ENCODE measurements around the gene LCN10.
"Not testable (repeated sequence)": the region's sequence is repeated elsewhere in the genome, so short reads cannot be mapped to it uniquely, and the experiment has no call there.

LCN10 gene

DNA sequence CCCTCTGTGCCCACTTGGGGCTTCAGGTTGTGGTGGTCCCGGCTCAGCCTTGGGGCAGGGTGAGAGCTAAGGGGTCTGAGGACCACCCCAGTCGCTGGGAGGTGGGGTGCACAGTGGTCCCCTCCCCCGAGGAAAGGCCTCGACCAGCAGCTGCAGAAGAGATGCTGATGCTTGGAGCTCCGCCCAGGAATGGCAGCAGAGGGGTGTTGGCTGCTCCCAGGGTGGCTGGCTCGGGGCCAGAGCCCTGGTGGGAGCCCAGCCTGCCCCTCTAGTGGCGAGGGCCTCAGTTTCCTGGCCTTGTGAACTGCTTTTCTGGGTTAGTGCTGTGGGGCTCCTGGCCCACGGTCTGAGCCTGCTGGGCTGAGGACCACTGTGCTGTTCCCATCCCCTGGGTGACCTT, 29.2 kb downstream of the LCN10 start:
- Mint-ChIP-seq H3K4me3 (peak overlapping the region; percentile 79 to 81 (median 79)), H3K4me1 (peaks cover 7% of the 10 kb centered on the region), H3K27ac (no peak overlapping the region), H3K27me3 (ENCODE audit: low read depth) (peaks cover 4% of the 10 kb centered on the region), H3K36me3 (ENCODE audit: low read depth) (no peaks in the 10 kb centered on the region), H3K9me3 (no peaks in the 10 kb centered on the region)
- TF ChIP-seq CTCF (IDR thresholded peaks at IDR 0.05; ENCODE audit: unreplicated experiment in 3 of 3), result no peak

DNA sequence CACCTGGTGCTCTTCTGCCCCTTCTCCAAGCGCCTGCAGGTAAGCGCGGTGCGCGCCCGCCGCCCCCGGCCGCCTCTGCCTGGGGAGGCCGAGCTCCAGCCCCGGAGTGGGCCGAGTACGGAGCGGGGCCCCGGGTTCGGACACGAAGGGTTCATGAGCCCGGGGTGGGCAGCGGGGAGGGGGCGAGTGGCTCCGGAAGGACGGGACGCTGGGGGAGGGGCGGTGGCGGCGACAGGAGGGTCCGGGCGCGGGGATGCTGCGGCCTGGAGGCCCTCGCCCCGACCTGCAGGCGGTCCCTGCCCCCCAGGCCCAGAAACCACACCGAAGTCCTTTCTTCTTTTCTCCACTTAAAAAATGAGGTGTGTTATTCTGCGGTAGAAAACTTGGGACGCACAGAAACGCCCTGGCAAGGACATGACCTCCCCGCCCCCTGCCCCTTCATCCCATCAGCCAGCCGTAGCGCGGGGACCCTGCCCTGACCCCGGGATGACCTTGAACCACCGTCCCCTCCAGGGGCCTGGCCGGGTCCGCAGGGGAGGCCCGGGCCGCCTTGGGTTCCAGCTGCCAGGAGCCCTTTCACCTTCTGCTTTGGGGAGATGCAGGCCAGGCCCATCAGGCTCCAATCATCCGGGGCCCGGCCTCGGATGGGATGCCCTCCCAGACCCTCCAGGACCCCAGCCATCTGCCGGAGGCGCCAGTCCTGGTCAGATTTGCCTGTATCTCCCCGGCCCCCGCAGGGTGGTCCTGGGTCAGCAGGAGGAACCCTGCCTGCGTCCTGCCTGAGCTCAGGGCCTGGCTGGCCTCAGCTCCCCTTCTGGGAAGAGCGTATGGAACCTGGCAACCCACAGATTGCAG, 29.8 kb downstream of the LCN10 start:
- H3K36me3 Mint-ChIP-seq (ENCODE audit: low read depth), result no peaks in the 10 kb centered on the region
- peaks cover 7% of the 10 kb centered on the region for H3K4me1 Mint-ChIP-seq
- H3K27me3 Mint-ChIP-seq (ENCODE audit: low read depth), result peaks cover 8% of the 10 kb centered on the region
- TF ChIP-seq CTCF (IDR thresholded peaks at IDR 0.05; ENCODE audit: unreplicated experiment in 3 of 3), result no peak
- peak overlapping the region; percentile 79 to 81 (median 79) for H3K4me3 Mint-ChIP-seq
- H3K9me3 Mint-ChIP-seq, result no peaks in the 10 kb centered on the region
- no peak overlapping the region for H3K27ac Mint-ChIP-seq

DNA sequence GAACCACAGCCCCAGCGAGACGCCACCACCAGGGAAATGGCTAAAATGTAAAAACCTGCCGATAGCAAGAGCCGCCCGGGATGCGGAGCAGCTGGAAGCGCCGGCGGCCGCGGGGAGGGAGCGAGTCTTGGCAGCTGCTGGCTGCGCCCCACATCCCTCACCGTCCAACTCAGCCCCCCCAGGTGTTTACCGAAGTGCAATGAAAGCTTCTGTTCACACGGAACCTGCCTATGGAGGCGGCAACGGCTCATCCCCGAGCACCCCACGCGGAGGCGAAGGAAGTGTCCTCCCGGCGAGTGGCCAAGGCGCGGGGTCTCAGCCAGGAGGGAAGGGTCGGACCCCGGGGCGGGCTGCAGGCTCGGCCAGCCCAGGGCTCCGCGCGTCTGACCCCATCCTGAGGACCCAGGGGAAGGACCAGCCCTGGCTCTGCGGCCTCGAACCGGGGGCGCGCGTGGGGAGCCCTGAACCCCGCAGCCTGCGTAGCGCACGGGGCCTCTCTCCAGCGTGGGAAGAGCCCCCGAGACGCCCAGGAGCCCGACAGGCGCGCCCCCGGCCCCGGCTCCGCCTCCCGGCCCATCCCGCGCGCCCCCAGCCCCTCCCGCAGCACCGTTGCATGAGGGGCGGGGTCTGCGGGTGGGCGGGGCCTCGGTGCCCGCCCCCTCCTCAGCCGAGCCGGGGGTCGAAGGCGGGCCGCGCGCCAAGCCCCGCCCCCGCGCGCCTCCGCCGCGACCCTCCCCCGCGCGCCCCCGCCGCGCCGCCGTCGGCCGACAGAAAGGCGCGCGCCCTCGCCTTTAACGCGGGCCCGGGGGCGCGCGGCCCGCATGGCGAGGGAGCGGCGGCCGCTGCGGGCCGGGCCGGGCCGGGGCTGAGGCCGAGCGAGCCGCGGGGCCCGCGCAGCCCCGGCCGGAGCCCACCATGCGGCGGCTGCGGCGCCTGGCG, 30.7 kb downstream of the LCN10 start, which contains the start of gene DIPK1B:
TSS of gene DIPK1B (plus strand) at position 822 of the 939 bp plus-strand sequence. CDS start at position 916, 94 bp downstream.
- Mint-ChIP-seq H3K4me3 (peak within 1 kb of the TSS; percentile 81 to 88 (median 87)), H3K27ac (peak within 1 kb of the TSS in 2 of 3 experiments; percentile 38 to 63), H3K27me3 (ENCODE audit: low read depth) (peaks cover 8% of the 10 kb centered on the region), H3K4me1 (peaks cover 7% of the 10 kb centered on the region), H3K36me3 (ENCODE audit: low read depth) (no peaks in the 10 kb centered on the region), H3K9me3 (no peaks in the 10 kb centered on the region)
- no peak for TF ChIP-seq CTCF (IDR thresholded peaks at IDR 0.05; ENCODE audit: unreplicated experiment in 3 of 3)

DNA sequence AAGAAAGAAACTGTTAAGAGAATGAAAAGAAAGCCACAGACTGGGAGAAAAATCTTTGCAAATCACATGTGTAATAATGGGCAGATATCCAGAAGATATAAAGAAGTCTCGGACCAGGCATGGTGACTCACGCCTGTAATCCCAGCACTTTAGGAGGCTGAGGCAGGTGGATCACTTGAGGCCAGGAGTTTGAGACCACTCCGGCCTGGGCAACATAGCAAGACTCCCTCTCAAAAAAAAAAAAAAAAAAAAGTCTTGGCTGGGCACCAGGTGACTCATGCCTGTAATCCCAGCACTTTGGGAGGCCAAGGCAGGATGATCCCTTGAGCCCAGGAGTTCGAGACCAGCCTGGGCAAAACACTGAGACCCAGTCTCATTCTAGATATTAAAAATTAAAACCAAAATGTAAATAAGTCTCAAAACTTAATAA, 31.5 kb downstream of the LCN10 start:
- not testable (repeated sequence) for H3K9me3 Mint-ChIP-seq; H3K4me1 Mint-ChIP-seq; H3K36me3 Mint-ChIP-seq (ENCODE audit: low read depth)
- H3K4me3 Mint-ChIP-seq, result peak overlapping the region; percentile 81 to 88 (median 87)
- peak overlapping the region in 2 of 3 experiments; percentile 38 to 63 for H3K27ac Mint-ChIP-seq
- H3K27me3 Mint-ChIP-seq (ENCODE audit: low read depth), result peaks cover 11% of the 10 kb centered on the region

- H3K4me3 Mint-ChIP-seq, result peak overlapping the region; percentile 81 to 88 (median 87)
- no peaks in the 10 kb centered on the region for H3K36me3 Mint-ChIP-seq (ENCODE audit: low read depth)
- H3K27me3 Mint-ChIP-seq (ENCODE audit: low read depth), result peaks cover 11% of the 10 kb centered on the region
- peaks cover 1% of the 10 kb centered on the region for H3K4me1 Mint-ChIP-seq
- TF ChIP-seq CTCF (IDR thresholded peaks at IDR 0.05; ENCODE audit: unreplicated experiment in 3 of 3), result no peak
- H3K27ac Mint-ChIP-seq, result no peak overlapping the region
- no peaks in the 10 kb centered on the region for H3K9me3 Mint-ChIP-seq
These were observed 32.2 kb downstream of the LCN10 start for GRCh38 chr9:136710543-136710942.

All from nephron (organoid).